ENCODE results near the gene STAG1.
"Not testable (repeated sequence)": the region's sequence is repeated elsewhere in the genome, so short reads cannot be mapped to it uniquely, and the experiment has no call there.

STAG1 gene

GRCh38 chr3:136378011-136378410, 374.2 kb downstream of the STAG1 start:
- Histone ChIP-seq H3K9me3 (ENCODE audit: severe bottlenecking) (no peaks in the 10 kb centered on the region), H3K27me3 (ENCODE audit: insufficient read depth, low read depth, severe bottlenecking) (no peaks in the 10 kb centered on the region), H3K27ac (no peak overlapping the region), H3K36me3 (peaks cover 4% of the 10 kb centered on the region), H3K4me3 (ENCODE audit: low read depth, low read length) (no peak overlapping the region)
- no peak for DNase-seq
- no peak for TF ChIP-seq CTCF (IDR thresholded peaks at IDR 0.05; ENCODE audit: low read depth, low read length)

- H3K27me3 ChIP-seq (ENCODE audit: insufficient read depth, low read depth, severe bottlenecking), result no peaks in the 10 kb centered on the region
- no peaks in the 10 kb centered on the region for H3K9me3 ChIP-seq (ENCODE audit: severe bottlenecking)
- no peak overlapping the region for H3K4me3 ChIP-seq (ENCODE audit: low read depth, low read length)
- DNase-seq, result no peak
- H3K27ac ChIP-seq, result no peak overlapping the region
- TF ChIP-seq CTCF (IDR thresholded peaks at IDR 0.05; ENCODE audit: low read depth, low read length), result no peak
- H3K36me3 ChIP-seq, result peaks cover 4% of the 10 kb centered on the region
Measured at GRCh38 chr3:136377508-136377907, 374.7 kb downstream of the STAG1 start.

GRCh38 chr3:136375800-136376199, 376.4 kb downstream of the STAG1 start:
- H3K9me3 ChIP-seq (ENCODE audit: severe bottlenecking); H3K4me3 ChIP-seq (ENCODE audit: low read depth, low read length); H3K27me3 ChIP-seq (ENCODE audit: insufficient read depth, low read depth, severe bottlenecking); H3K36me3 ChIP-seq; H3K27ac ChIP-seq; DNase-seq: not testable (repeated sequence)

GRCh38 chr3:136366289-136366688, 385.9 kb downstream of the STAG1 start:
- H3K27me3 ChIP-seq (ENCODE audit: insufficient read depth, low read depth, severe bottlenecking), result no peaks in the 10 kb centered on the region
- peaks cover 7% of the 10 kb centered on the region for H3K36me3 ChIP-seq
- no peak overlapping the region for H3K27ac ChIP-seq
- no peak overlapping the region for H3K4me3 ChIP-seq (ENCODE audit: low read depth, low read length)
- no peak for TF ChIP-seq CTCF (IDR thresholded peaks at IDR 0.05; ENCODE audit: low read depth, low read length)
- DNase-seq, result no peak
- H3K9me3 ChIP-seq (ENCODE audit: severe bottlenecking), result no peaks in the 10 kb centered on the region

GRCh38 chr3:136353461-136353860, 398.7 kb downstream of the STAG1 start:
- Histone ChIP-seq H3K4me3 (ENCODE audit: low read depth, low read length) (no peak overlapping the region), H3K36me3 (peaks cover 3% of the 10 kb centered on the region), H3K27me3 (ENCODE audit: insufficient read depth, low read depth, severe bottlenecking) (no peaks in the 10 kb centered on the region), H3K9me3 (ENCODE audit: severe bottlenecking) (no peaks in the 10 kb centered on the region), H3K27ac (no peak overlapping the region)
- no peak for DNase-seq
- no peak for TF ChIP-seq CTCF (IDR thresholded peaks at IDR 0.05; ENCODE audit: low read depth, low read length)

GRCh38 chr3:136351905-136352304, 400.3 kb downstream of the STAG1 start:
- no peak overlapping the region for H3K27ac ChIP-seq

More at GRCh38 chr3:136351905-136352304, 400.3 kb downstream of the STAG1 start:
- H3K36me3 ChIP-seq, result peaks cover 8% of the 10 kb centered on the region
- TF ChIP-seq CTCF (IDR thresholded peaks at IDR 0.05; ENCODE audit: low read depth, low read length), result no peak
- DNase-seq, result no peak
- H3K27me3 ChIP-seq (ENCODE audit: insufficient read depth, low read depth, severe bottlenecking), result no peaks in the 10 kb centered on the region
- no peaks in the 10 kb centered on the region for H3K9me3 ChIP-seq (ENCODE audit: severe bottlenecking)
- H3K4me3 ChIP-seq (ENCODE audit: low read depth, low read length), result no peak overlapping the region
